Fibroblast of lung (primary cell): ENCODE data around the gene MADCAM1.

ENCODE experiments used
- EZH2 ChIP-seq: IDR thresholded peaks from 2 replicates; pipeline ENCODE4 v1.5.1; 2012; ENCODE audit warnings: low read length, control low read depth, mild to moderate bottlenecking; ENCODE audit errors: missing control alignments
- TF ChIP-seq, protein P1 (sequence below), 2 donors: IDR thresholded peaks in 1 of 2; conservative IDR thresholded peaks in 1 of 2; 1 replicate in 1 of 2; 2 replicates in 1 of 2; pipeline ENCODE4 v1.5.1; 2011 to 2012; ENCODE audit warnings: low read length in 2 of 2, control low read depth in 1 of 2, inconsistent platforms in 1 of 2, low read depth in 1 of 2, mild to moderate bottlenecking in 1 of 2

GRCh38 chr19:496112-496665, at the start of gene MADCAM1:
- TF ChIP-seq, protein P1, sequence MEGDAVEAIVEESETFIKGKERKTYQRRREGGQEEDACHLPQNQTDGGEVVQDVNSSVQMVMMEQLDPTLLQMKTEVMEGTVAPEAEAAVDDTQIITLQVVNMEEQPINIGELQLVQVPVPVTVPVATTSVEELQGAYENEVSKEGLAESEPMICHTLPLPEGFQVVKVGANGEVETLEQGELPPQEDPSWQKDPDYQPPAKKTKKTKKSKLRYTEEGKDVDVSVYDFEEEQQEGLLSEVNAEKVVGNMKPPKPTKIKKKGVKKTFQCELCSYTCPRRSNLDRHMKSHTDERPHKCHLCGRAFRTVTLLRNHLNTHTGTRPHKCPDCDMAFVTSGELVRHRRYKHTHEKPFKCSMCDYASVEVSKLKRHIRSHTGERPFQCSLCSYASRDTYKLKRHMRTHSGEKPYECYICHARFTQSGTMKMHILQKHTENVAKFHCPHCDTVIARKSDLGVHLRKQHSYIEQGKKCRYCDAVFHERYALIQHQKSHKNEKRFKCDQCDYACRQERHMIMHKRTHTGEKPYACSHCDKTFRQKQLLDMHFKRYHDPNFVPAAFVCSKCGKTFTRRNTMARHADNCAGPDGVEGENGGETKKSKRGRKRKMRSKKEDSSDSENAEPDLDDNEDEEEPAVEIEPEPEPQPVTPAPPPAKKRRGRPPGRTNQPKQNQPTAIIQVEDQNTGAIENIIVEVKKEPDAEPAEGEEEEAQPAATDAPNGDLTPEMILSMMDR (conservative IDR thresholded peaks at IDR 0.05 in 1 of 2, IDR thresholded peaks at IDR 0.05 in 1 of 2; ENCODE audit: low read depth in 1 of 2, low read length in 2 of 2), result no peak
- no peak for TF ChIP-seq EZH2
